Subcutaneous abdominal adipose tissue (tissue), 5 donors: ENCODE measurements around the gene LYRM7.

Experiments
- H3K27ac ChIP-seq: one replicate; pipeline ENCODE4 v1.7.0; 2013; ENCODE audit warnings: low read depth, mild to moderate bottlenecking, inconsistent platforms, low read length, moderate library complexity
- H3K27me3 ChIP-seq, 5 donors: one replicate each; pipeline ENCODE4 v1.7.0; 2013; ENCODE audit warnings: low read length in 5 of 5, inconsistent platforms in 1 of 5; ENCODE audit not compliant: control insufficient read depth in 5 of 5, insufficient read depth in 4 of 5
- H3K36me3 ChIP-seq, 5 donors: one replicate each; pipeline ENCODE4 v1.7.0; 2013; ENCODE audit warnings: low read length in 5 of 5; ENCODE audit not compliant: control insufficient read depth in 5 of 5, insufficient read depth in 5 of 5
- H3K4me1 ChIP-seq, 5 donors: one replicate each; pipeline ENCODE4 v1.7.0; 2013; ENCODE audit warnings: low read length in 5 of 5, mild to moderate bottlenecking in 3 of 5, moderate library complexity in 1 of 5; ENCODE audit not compliant: control insufficient read depth in 5 of 5, insufficient read depth in 5 of 5
- H3K4me3 ChIP-seq, 5 donors: one replicate each; pipeline ENCODE4 v1.7.0; 2013; ENCODE audit warnings: low read length in 5 of 5, low read depth in 1 of 5
- H3K9ac ChIP-seq, 5 donors: one replicate each; pipeline ENCODE4 v1.7.0; 2013; ENCODE audit warnings: low read length in 5 of 5, mild to moderate bottlenecking in 4 of 5, moderate library complexity in 3 of 5
- H3K9me3 ChIP-seq, 5 donors: one replicate each; pipeline ENCODE4 v1.7.0; 2013; ENCODE audit warnings: low read length in 5 of 5; ENCODE audit not compliant: control insufficient read depth in 5 of 5
- donor health status: healthy.
- donor health status: healthy.
- donor health status: healthy.
- donor health status: healthy.
- donor health status: healthy.

The LYRM7 gene

DNA sequence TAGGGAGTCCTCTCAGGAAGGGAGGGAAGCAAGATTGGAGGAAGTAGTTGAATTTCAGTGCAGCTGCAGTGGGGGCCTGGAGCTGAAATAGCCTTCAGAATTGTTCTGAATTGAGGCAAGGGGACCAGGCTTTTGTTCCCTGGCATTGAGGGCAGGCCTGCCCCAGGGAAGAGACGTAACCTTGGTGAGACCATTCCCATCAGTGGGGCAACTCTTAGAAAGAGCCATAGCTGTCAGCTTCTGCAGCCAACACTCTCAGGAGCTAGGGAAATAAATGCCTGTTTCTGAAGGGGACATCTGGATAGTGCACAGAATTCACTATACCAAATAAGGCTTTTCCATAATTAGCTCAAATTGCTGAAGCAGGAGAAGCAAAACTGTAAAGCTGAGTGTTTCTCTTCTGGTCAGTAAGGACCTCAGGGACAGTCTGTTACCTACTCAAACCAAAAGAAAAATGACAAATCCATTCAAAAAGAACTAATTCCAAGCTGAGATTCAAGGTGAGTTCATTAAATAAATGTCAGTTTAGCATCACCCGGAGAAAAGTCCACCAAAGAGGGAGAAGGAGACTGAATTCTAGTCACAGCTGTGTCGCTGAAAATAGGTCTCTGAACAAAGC, 44.0 kb downstream of the LYRM7 start:
- Histone ChIP-seq H3K9me3 (no peaks in the 10 kb centered on the region), H3K4me1 (peaks cover 0 to 4% (median 0%) of the 10 kb centered on the region in 5 donors), H3K36me3 (no peaks in the 10 kb centered on the region), H3K27ac (no peak overlapping the region), H3K4me3 (no peak overlapping the region), H3K9ac (no peak overlapping the region), H3K27me3 (no peaks in the 10 kb centered on the region)

DNA sequence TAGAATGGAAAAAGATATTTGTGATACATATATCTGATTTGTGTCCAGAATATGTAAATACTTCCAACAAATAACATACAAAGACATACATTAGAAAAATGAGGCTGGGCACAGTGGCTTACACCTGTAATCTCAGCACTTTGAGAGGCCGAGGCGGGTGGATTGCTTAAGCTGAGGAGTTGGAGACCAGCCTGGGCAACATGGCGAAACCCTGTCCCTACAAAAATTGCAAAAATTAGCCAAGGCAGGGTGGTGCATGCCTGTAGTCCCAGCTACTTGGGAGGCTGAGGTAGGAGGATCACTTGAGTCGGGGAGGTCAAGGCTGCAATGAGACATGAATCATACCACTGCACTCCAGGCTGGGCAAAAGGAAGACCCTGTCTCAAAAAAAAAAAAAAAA, 47.0 kb downstream of the LYRM7 start:
- Histone ChIP-seq H3K36me3 (no peaks in the 10 kb centered on the region), H3K4me1 (no peaks in the 10 kb centered on the region), H3K9me3 (no peaks in the 10 kb centered on the region)

DNA sequence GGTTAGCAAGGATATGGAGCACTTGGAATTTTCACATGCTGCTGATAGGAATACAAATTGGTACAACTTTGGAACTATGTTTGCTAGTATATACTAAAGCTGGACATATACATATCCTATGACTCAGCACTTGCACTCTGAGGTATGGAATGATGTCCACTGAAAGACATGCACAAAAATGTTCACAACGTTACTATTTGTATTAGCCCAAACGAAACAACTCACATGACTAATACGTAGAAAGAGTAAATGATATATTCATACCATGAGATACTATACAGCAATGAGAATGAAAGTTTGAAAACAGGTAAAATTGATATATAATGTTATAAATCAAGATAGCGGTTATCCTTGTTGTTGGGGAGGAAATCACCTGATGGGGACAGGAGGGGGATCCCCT, 47.6 kb downstream of the LYRM7 start:
- no peaks in the 10 kb centered on the region for H3K4me1 ChIP-seq
- H3K9ac ChIP-seq, result no peak overlapping the region
- H3K27me3 ChIP-seq, result no peaks in the 10 kb centered on the region
- H3K27ac ChIP-seq, result no peak overlapping the region
- H3K36me3 ChIP-seq, result no peaks in the 10 kb centered on the region
- H3K4me3 ChIP-seq, result no peak overlapping the region
- H3K9me3 ChIP-seq, result no peaks in the 10 kb centered on the region

More for the DNA sequence above, 47.0 kb downstream of the LYRM7 start:
- no peak overlapping the region for H3K4me3 ChIP-seq
- no peak overlapping the region for H3K27ac ChIP-seq
- no peak overlapping the region for H3K9ac ChIP-seq
- H3K27me3 ChIP-seq, result no peaks in the 10 kb centered on the region

DNA sequence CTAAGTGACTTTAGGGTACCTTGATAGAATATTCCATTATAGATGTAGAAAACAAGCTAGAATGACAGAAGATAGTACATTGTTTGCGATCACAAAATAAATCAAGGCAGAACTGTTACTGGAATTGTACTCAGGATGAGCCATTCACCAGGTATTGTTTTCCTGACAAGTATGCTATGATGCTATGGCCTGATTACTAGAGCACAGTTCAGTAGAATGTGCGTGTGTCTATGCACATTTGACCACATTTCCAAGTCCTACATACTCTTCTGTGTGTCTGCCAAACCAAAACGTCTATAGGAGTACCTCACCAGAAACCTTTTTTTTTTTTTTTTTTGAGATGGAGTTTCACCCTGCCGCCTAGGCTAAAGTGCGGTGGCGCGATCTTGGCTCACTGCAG, 49.8 kb downstream of the LYRM7 start:
- Histone ChIP-seq H3K27ac (no peak overlapping the region), H3K4me1 (peaks cover 0 to 13% (median 0%) of the 10 kb centered on the region in 5 donors), H3K36me3 (no peaks in the 10 kb centered on the region), H3K9me3 (no peaks in the 10 kb centered on the region), H3K9ac (no peak overlapping the region), H3K4me3 (no peak overlapping the region), H3K27me3 (no peaks in the 10 kb centered on the region)

DNA sequence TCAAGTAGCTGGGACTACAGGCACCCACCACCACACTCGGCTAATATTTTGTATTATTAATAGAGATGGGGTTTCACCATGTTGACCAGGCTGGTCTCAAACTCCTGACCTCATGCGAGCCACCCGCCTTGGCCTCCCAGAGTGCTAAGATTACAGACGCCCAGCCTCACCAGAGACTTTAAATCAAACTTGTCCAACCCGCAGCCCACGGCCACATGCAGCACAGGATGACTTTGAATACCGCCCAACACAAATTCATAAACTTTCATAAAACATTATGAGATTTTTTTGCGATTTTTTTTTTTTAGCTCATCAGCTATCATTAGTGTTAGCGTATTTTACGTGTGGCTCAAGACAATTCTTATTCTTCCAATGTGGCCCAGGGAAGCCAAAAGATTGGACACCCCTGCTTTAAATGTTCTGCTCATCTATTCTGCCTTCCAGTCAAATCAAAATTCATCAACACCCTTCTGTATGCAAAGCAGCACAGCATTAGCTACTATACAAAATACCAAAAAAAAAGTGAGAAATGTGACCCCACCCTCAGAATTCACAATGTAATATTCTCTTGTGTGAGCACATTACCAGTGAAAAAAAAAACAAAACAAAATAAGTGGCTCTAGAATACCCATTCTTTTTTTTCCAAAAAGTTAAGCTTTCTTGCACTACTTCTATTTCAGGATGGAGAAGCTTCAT, 50.4 kb downstream of the LYRM7 start:
- Histone ChIP-seq H3K27me3 (no peaks in the 10 kb centered on the region), H3K4me3 (no peak overlapping the region), H3K27ac (no peak overlapping the region), H3K9ac (no peak overlapping the region), H3K4me1 (peaks cover 0 to 13% (median 0%) of the 10 kb centered on the region in 5 donors), H3K36me3 (no peaks in the 10 kb centered on the region), H3K9me3 (no peaks in the 10 kb centered on the region)

DNA sequence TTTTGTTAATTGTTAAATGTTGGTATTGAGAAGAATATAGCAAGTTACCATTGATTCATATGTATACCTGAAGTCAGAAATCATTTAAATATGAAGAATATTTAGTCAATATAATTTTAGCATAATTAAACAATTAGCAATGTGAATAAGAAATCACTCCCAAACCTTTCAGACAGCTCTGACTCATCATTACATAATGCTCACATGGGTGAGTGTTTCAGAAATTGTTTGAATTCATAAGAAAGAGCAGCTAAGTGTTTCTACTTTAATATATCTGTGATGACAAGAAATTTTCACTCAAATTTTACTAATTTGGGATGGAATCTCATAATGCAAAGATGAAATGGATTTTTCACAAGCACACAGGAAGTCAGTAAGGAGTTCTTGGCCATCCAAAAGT, 51.1 kb downstream of the LYRM7 start:
- H3K36me3 ChIP-seq, result no peaks in the 10 kb centered on the region
- no peaks in the 10 kb centered on the region for H3K27me3 ChIP-seq
- H3K9me3 ChIP-seq, result no peaks in the 10 kb centered on the region
- H3K9ac ChIP-seq, result no peak overlapping the region
- no peak overlapping the region for H3K27ac ChIP-seq
- no peak overlapping the region for H3K4me3 ChIP-seq
- H3K4me1 ChIP-seq, result peaks cover 0 to 13% (median 0%) of the 10 kb centered on the region in 5 donors

DNA sequence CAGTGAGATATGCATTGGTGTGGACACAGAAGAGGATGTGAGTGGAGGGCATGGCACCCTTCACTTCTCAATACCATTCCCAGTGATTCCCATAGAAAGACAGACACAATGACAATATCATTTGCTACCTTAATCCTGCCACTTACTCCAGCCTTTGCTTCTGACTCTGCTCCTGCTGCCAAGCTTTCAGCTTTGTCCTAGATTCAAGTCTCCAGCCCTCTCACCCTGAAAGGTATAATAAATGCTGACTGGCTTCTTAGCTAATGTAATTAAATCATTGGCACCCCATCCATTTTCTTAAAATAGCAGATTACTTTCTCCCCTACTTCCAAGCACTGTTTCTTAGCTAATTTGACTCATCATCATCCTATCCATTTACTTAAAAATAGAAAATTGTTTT, 52.0 kb downstream of the LYRM7 start:
- H3K4me1 ChIP-seq, result peaks cover 0 to 13% (median 0%) of the 10 kb centered on the region in 5 donors
- no peaks in the 10 kb centered on the region for H3K9me3 ChIP-seq
- no peak overlapping the region for H3K4me3 ChIP-seq
- H3K27me3 ChIP-seq, result no peaks in the 10 kb centered on the region
- no peak overlapping the region for H3K27ac ChIP-seq
- no peak overlapping the region for H3K9ac ChIP-seq
- no peaks in the 10 kb centered on the region for H3K36me3 ChIP-seq

DNA sequence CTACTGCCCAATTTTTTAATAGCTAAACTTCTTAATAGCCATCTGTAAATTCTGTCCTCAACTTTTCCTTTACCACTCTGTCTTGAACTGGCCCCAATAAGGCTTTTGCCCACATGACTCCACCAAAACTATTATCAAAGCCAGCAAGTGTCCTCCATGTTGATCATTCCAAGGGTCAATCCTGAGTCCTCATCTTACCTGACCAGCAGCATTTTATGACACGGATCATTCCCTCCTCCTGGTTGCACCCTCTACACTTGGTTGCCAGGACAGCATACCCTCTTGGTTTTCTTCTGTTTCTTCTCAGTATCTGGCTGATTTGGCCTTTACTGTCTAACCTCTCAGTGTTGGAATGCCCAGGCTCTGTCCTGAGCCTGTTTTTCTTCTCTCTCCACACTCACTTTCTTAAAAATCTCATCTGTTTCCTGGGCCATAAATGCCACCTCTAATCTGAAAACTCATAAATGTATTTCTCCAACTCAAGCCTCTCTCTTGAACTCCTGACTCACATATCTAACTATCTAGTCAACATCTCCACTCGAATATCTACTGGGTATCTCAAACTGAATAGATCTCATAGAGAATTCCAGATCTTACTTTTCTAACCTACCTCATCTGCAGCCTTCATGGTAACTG, 53.1 kb downstream of the LYRM7 start:
- Histone ChIP-seq H3K4me1 (peaks cover 0 to 21% (median 9%) of the 10 kb centered on the region in 5 donors), H3K9ac (no peak overlapping the region), H3K4me3 (no peak overlapping the region), H3K9me3 (no peaks in the 10 kb centered on the region), H3K36me3 (no peaks in the 10 kb centered on the region), H3K27ac (no peak overlapping the region), H3K27me3 (no peaks in the 10 kb centered on the region)

DNA sequence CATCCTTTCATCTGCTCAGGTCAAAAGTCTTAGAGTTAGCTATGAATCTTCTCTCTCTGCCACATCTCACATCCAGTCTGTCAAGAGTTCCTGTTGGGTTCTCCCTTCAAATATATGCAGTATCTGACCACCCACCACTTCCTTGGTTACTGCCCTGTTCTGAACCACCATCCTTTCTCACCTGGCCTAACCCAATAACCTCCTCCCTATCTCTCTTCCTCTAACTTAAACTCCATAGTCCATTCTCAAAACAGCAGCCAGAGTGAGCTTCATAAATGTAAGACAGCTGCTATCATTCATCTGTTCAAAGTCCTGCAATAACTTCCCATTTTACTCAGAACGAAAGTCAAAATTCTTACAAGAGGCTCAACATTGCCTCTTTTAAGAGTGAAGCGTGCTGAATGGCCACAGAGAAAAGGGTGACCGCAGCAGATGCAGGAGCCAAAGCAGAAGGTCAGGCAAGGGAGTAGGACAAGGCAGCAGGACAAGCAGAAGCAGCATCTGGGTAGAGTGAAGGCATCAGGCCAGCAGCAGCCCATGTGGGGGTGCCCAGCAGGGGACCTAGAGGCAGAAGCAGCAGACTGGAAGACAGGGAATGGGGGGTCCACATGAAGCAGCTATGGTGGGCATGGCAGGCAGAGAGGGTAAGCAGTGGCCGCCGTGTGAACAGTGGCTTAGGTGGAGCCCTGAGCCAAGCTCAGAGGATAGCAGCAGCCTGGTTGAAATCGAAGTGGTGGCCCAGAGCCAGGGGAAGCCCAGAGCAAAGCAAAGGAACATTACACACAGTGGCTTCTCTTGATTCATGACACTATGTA, 53.9 kb downstream of the LYRM7 start:
- H3K27me3 ChIP-seq, result no peaks in the 10 kb centered on the region
- H3K9me3 ChIP-seq, result no peaks in the 10 kb centered on the region
- H3K4me3 ChIP-seq, result no peak overlapping the region
- no peak overlapping the region for H3K27ac ChIP-seq
- no peaks in the 10 kb centered on the region for H3K36me3 ChIP-seq
- no peak overlapping the region for H3K9ac ChIP-seq
- peaks cover 0 to 22% (median 9%) of the 10 kb centered on the region in 5 donors for H3K4me1 ChIP-seq
